ENCODE measurements around the gene ANKH. TPM values are rescaled to one million over a fixed set of nuclear protein-coding genes. Genes with fewer than 3 reads are reported as not detected.

Gene ANKH
- total and polyA plus RNA-seq, 2 donors (not counting 1 experiment from before 2014, with no cell fraction given): 13.7 to 71.1 TPM

GRCh38 chr5:14869668-14870164, 1.9 kb downstream of the ANKH start:
- ATAC-seq (ENCODE audit: low read depth): no peak
- peak overlapping the region in 2 of 5 experiments; percentile 75 to 86 for H3K4me3 ChIP-seq (ENCODE audit: control extremely low read depth in 1 of 5, extremely low read depth in 1 of 5, insufficient read depth in 1 of 5, low read depth in 2 of 5, low read length in 4 of 5)
- H3K9me3 Mint-ChIP-seq (ENCODE audit: insufficient read depth): no peaks in the 10 kb centered on the region
- H3K9me3 ChIP-seq (ENCODE audit: control extremely low read depth in 1 of 3, control insufficient read depth in 2 of 3, insufficient read depth in 1 of 3, low read length in 2 of 3): no peaks in the 10 kb centered on the region
- POLR2A ChIA-PET: interaction anchor here (1.1 kb wide), 1 partner anchor 60 kb away, joined by 9 read pairs; no protein-coding TSS in a partner anchor
- no peaks in the 10 kb centered on the region for H3K36me3 ChIP-seq (replicated peaks in 1 of 2; ENCODE audit: control extremely low read depth in 1 of 2, control insufficient read depth in 1 of 2, extremely low read depth in 1 of 2, insufficient read depth in 2 of 2, low read length in 1 of 2)
- no peak for DNase-seq
- H3K9ac ChIP-seq (ENCODE audit: low read length): peak overlapping the region; percentile 72
- peak overlapping the region; percentile 18 for H3K27ac Mint-ChIP-seq
- no peak for TF ChIP-seq EZH2 (IDR thresholded peaks at IDR 0.05; ENCODE audit: borderline replicate concordance, insufficient read depth, low read depth, low read length, poor library complexity, severe bottlenecking)
- TF ChIP-seq CTCF (IDR thresholded peaks at IDR 0.05): no peak
- peaks cover 13 to 22% of the 10 kb centered on the region in 2 donors for H3K4me1 ChIP-seq (ENCODE audit: control insufficient read depth in 2 of 2, insufficient read depth in 2 of 2, low read length in 2 of 2)
- peaks cover 25% of the 10 kb centered on the region for H3K4me1 Mint-ChIP-seq
- H4K20me1 ChIP-seq (ENCODE audit: control insufficient read depth, insufficient read depth, low read length, poor library complexity, severe bottlenecking): peaks cover 6% of the 10 kb centered on the region
- H3K4me2 ChIP-seq (replicated peaks; ENCODE audit: low read depth, low read length, poor library complexity, severe bottlenecking): peak overlapping the region; percentile 94
- peak overlapping the region; percentile 91 for H3K4me3 Mint-ChIP-seq
- intact Hi-C loops (cut with micrococcal nuclease): loop anchor here (1.0 to 5.0 kb wide), 2 partner anchors 142 to 527 kb away; no protein-coding TSS in a partner anchor
- H2AFZ ChIP-seq (ENCODE audit: insufficient read depth, low read depth, low read length, poor library complexity, severe bottlenecking): peak overlapping the region; percentile 78
- H3K27me3 ChIP-seq (replicated peaks in 1 of 4; ENCODE audit: control extremely low read depth in 1 of 4, control insufficient read depth in 3 of 4, insufficient read depth in 4 of 4, low read length in 3 of 4): peaks cover 0 to 3% (median 0%) of the 10 kb centered on the region in 4 experiments
- no peaks in the 10 kb centered on the region for H3K27me3 Mint-ChIP-seq
- H3K79me2 ChIP-seq (ENCODE audit: control insufficient read depth, insufficient read depth, low read length): peaks cover 9% of the 10 kb centered on the region
- CTCF ChIA-PET: interaction anchor here (1.3 to 5.4 kb wide), 9 partner anchors 8 to 185 kb away, joined by 3 to 53 read pairs (median 4); no protein-coding TSS in a partner anchor
- WGBS (ENCODE audit: insufficient coverage): 58% methylated on average over 4 of the region's 9 CpGs
- peak overlapping the region in 1 of 2 donors; percentile 10 for H3K27ac ChIP-seq (ENCODE audit: low read length in 2 of 2)

- H3K27ac ChIP-seq (ENCODE audit: low read length in 2 of 2): no peak overlapping the region
- H2AFZ ChIP-seq (ENCODE audit: insufficient read depth, low read depth, low read length, poor library complexity, severe bottlenecking): no peak overlapping the region
- peaks cover 13 to 22% of the 10 kb centered on the region in 2 donors for H3K4me1 ChIP-seq (ENCODE audit: control insufficient read depth in 2 of 2, insufficient read depth in 2 of 2, low read length in 2 of 2)
- no peak overlapping the region for H3K9ac ChIP-seq (ENCODE audit: low read length)
- Mint-ChIP-seq H3K27me3 (no peaks in the 10 kb centered on the region), H3K27ac (peak overlapping the region; percentile 18), H3K9me3 (ENCODE audit: insufficient read depth) (no peaks in the 10 kb centered on the region), H3K4me3 (no peak overlapping the region), H3K4me1 (peaks cover 25% of the 10 kb centered on the region)
- H3K79me2 ChIP-seq (ENCODE audit: control insufficient read depth, insufficient read depth, low read length): peaks cover 10% of the 10 kb centered on the region
- TF ChIP-seq CTCF (IDR thresholded peaks at IDR 0.05) (no peak), EZH2 (IDR thresholded peaks at IDR 0.05; ENCODE audit: borderline replicate concordance, insufficient read depth, low read depth, low read length, poor library complexity, severe bottlenecking) (no peak)
- H3K4me3 ChIP-seq (ENCODE audit: control extremely low read depth in 1 of 5, extremely low read depth in 1 of 5, insufficient read depth in 1 of 5, low read depth in 2 of 5, low read length in 4 of 5): no peak overlapping the region
- CTCF ChIA-PET: interaction anchor here (1.4 to 5.4 kb wide), 4 partner anchors 60 to 184 kb away, joined by 3 to 53 read pairs (median 17); no protein-coding TSS in a partner anchor
- intact Hi-C loops (cut with micrococcal nuclease): no loop called here
- H4K20me1 ChIP-seq (ENCODE audit: control insufficient read depth, insufficient read depth, low read length, poor library complexity, severe bottlenecking): peaks cover 6% of the 10 kb centered on the region
- POLR2A ChIA-PET: no interaction called here
- no peaks in the 10 kb centered on the region for H3K9me3 ChIP-seq (ENCODE audit: control extremely low read depth in 1 of 3, control insufficient read depth in 2 of 3, insufficient read depth in 1 of 3, low read length in 2 of 3)
- no peak for ATAC-seq (ENCODE audit: low read depth)
- DNase-seq: no peak
- H3K4me2 ChIP-seq (replicated peaks; ENCODE audit: low read depth, low read length, poor library complexity, severe bottlenecking): no peak overlapping the region
- peaks cover 0 to 2% (median 0%) of the 10 kb centered on the region in 4 experiments for H3K27me3 ChIP-seq (replicated peaks in 1 of 4; ENCODE audit: control extremely low read depth in 1 of 4, control insufficient read depth in 3 of 4, insufficient read depth in 4 of 4, low read length in 3 of 4)
- WGBS (ENCODE audit: insufficient coverage): no CpG with 5 or more reads among the region's 2 CpGs
- no peaks in the 10 kb centered on the region for H3K36me3 ChIP-seq (replicated peaks in 1 of 2; ENCODE audit: control extremely low read depth in 1 of 2, control insufficient read depth in 1 of 2, extremely low read depth in 1 of 2, insufficient read depth in 2 of 2, low read length in 1 of 2)
Measured at GRCh38 chr5:14869233-14869632, 2.3 kb downstream of the ANKH start.
